RWPE2 (cell line): ENCODE data around the gene LAMA2.
A peak's percentile ranks its signal among the peaks of the same experiment; 100 is the strongest.

Experiments used
- ATAC-seq: fragments of 200-7000 bp; cut with Tn5 transposase; 3 replicates; pipeline ENCODE4 v1.9.1; 2021; ENCODE audit warnings: low read depth
- DNase-seq: peaks from one replicate; pipeline ENCODE4 v3.0.0-alpha.2; 2020; ENCODE audit warnings: low spot score
- H3K27ac ChIP-seq: fragments of 450-650 bp; 2 replicates; pipeline ENCODE4 v1.5.1; 2017; ENCODE audit warnings: mild to moderate bottlenecking; ENCODE audit not compliant: poor library complexity, severe bottlenecking
- H3K27me3 ChIP-seq: fragments of 250-450 bp; sonication (Bioruptor Pico); 2 replicates; pipeline ENCODE4 v1.5.1; 2021; ENCODE audit warnings: mild to moderate bottlenecking, moderate library complexity; ENCODE audit not compliant: insufficient read depth, poor library complexity, severe bottlenecking
- H3K36me3 ChIP-seq: fragments of 250-450 bp; sonication (Bioruptor Pico); 2 replicates; pipeline ENCODE4 v1.5.1; 2020; ENCODE audit warnings: low read depth, mild to moderate bottlenecking, moderate library complexity
- H3K4me1 ChIP-seq: fragments of 250-450 bp; sonication (Bioruptor Pico); 2 replicates; pipeline ENCODE4 v1.5.1; 2021; ENCODE audit warnings: mild to moderate bottlenecking, moderate library complexity; ENCODE audit not compliant: insufficient read depth, poor library complexity, severe bottlenecking
- H3K4me3 ChIP-seq: fragments of 250-450 bp; sonication (Bioruptor Pico); 2 replicates; pipeline ENCODE4 v1.5.1; 2021; ENCODE audit warnings: mild to moderate bottlenecking, moderate library complexity; ENCODE audit not compliant: severe bottlenecking
- H3K9me3 ChIP-seq: fragments of 250-450 bp; sonication (Bioruptor Pico); 2 replicates; pipeline ENCODE4 v1.5.1; 2021; ENCODE audit warnings: mild to moderate bottlenecking, moderate library complexity; ENCODE audit not compliant: severe bottlenecking
- CTCF ChIP-seq: fragments of 450-650 bp; IDR thresholded peaks from one replicate; pipeline ENCODE4 v1.5.1; 2017; ENCODE audit warnings: mild to moderate bottlenecking, moderate library complexity; ENCODE audit not compliant: poor library complexity, severe bottlenecking

Gene LAMA2

DNA sequence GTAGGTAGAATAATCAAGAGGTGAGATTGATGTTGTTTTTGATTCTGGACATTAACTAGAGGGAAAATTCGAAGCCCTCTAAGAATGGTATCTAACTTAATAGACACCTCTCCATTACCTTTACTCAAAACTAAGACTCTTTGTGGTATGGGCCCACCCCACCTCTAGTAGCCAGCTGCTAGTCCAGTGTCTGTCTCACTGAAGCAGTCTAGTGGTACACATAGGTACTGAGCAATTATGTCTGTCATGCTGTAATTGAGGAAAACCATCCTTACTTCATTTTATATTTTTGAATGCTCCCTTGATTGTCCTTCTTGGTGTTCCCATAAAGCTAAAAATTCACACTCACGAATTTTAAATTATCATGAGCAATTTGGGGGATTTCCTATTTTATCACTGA lies 536.4 kb downstream of the LAMA2 start:
- Histone ChIP-seq H3K36me3 (no peaks in the 10 kb centered on the region), H3K4me3 (no peak overlapping the region), H3K9me3 (no peaks in the 10 kb centered on the region), H3K27me3 (no peaks in the 10 kb centered on the region), H3K27ac (no peak overlapping the region), H3K4me1 (no peaks in the 10 kb centered on the region)
- ATAC-seq = no peak
- no peak for DNase-seq
- no peak for TF ChIP-seq CTCF

GRCh38 chr6:129426343-129426742 lies 543.4 kb downstream of the LAMA2 start:
- Histone ChIP-seq H3K27me3 (no peaks in the 10 kb centered on the region), H3K27ac (no peak overlapping the region), H3K4me3 (no peak overlapping the region), H3K9me3 (no peaks in the 10 kb centered on the region), H3K4me1 (no peaks in the 10 kb centered on the region), H3K36me3 (no peaks in the 10 kb centered on the region)
- ATAC-seq (no peak), DNase-seq (no peak)
- TF ChIP-seq CTCF = no peak

GRCh38 chr6:129429956-129430355 lies 547.0 kb downstream of the LAMA2 start:
- H3K4me3 ChIP-seq = no peak overlapping the region
- no peaks in the 10 kb centered on the region for H3K9me3 ChIP-seq
- H3K36me3 ChIP-seq = no peaks in the 10 kb centered on the region
- DNase-seq (no peak), ATAC-seq (no peak)
- no peaks in the 10 kb centered on the region for H3K4me1 ChIP-seq
- no peaks in the 10 kb centered on the region for H3K27me3 ChIP-seq
- no peak overlapping the region for H3K27ac ChIP-seq
- no peak for TF ChIP-seq CTCF

DNA sequence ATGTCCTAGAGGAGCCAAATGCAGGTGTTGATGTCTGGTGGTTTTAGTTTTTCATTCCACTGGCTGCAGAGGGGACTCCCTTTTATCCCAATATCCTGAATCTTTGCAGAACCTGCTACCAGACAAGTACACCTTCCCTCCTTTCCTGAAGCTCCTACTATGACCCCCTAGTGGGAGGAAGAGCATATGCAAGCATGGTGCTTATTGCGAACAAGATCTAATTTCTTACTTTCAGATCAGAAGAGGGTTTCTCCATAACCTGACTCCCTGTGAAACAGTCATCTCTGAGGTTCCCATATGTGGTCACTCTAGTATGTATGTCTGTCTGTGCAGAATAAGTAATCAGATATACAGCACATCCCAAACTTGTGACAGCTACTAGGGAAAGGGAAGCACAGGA lies 549.8 kb downstream of the LAMA2 start:
- Histone ChIP-seq H3K27me3 (no peaks in the 10 kb centered on the region), H3K4me3 (no peak overlapping the region), H3K36me3 (no peaks in the 10 kb centered on the region), H3K4me1 (no peaks in the 10 kb centered on the region), H3K27ac (no peak overlapping the region), H3K9me3 (no peaks in the 10 kb centered on the region)
- peak; percentile 25 for TF ChIP-seq CTCF
- DNase-seq = no peak
- ATAC-seq = peak; percentile 50; the same call in 2 of the 3 replicates

GRCh38 chr6:129434091-129434490 lies 551.2 kb downstream of the LAMA2 start:
- Histone ChIP-seq H3K4me1 (no peaks in the 10 kb centered on the region), H3K9me3 (no peaks in the 10 kb centered on the region), H3K36me3 (no peaks in the 10 kb centered on the region), H3K27me3 (no peaks in the 10 kb centered on the region), H3K27ac (no peak overlapping the region), H3K4me3 (no peak overlapping the region)
- no peak for TF ChIP-seq CTCF
- DNase-seq (no peak), ATAC-seq (no peak)
